H1 (cell line): ENCODE measurements around the gene KCNAB3.

Experiments
- CBX5 ChIP-seq: fragments of 300-800, 300-1000 bp; sonication (generic); IDR thresholded peaks from 2 replicates; pipeline ENCODE4 v1.7.1; 2016; ENCODE audit warnings: antibody characterized with exemption, low read length, low read depth
- E2F6 ChIP-seq: IDR thresholded peaks from 2 replicates; pipeline ENCODE4 v1.6.1; 2012; ENCODE audit warnings: inconsistent platforms
- EP300 ChIP-seq, 2 experiments: IDR thresholded peaks; 1 replicate in 1 of 2; 2 replicates in 1 of 2; pipeline ENCODE4 v1.6.1; 2011 to 2012; ENCODE audit warnings: low read depth in 2 of 2, low read length in 2 of 2, mild to moderate bottlenecking in 2 of 2, borderline replicate concordance in 1 of 2, inconsistent platforms in 1 of 2, moderate library complexity in 1 of 2
- FOSL1 ChIP-seq: IDR thresholded peaks from 2 replicates; pipeline ENCODE4 v1.6.1; 2011; ENCODE audit warnings: mild to moderate bottlenecking, low read depth, low read length, moderate library complexity; ENCODE audit not compliant: insufficient read depth
- GTF2F1 ChIP-seq: IDR thresholded peaks from 2 replicates; pipeline ENCODE4 v1.6.1; 2012; ENCODE audit warnings: low read depth, low read length, improper control_type of control experiment, borderline replicate concordance
- MAFK ChIP-seq: IDR thresholded peaks from 2 replicates; pipeline ENCODE4 v1.6.1; 2012; ENCODE audit warnings: low read depth, mild to moderate bottlenecking, improper control_type of control experiment, low read length
- NRF1 ChIP-seq: IDR thresholded peaks from 2 replicates; pipeline ENCODE4 v1.6.1; 2011; ENCODE audit warnings: mild to moderate bottlenecking, low read depth, low read length, improper control_type of control experiment
- RAD21 ChIP-seq, 2 experiments: IDR thresholded peaks in 1 of 2; conservative IDR thresholded peaks in 1 of 2; 2 replicates each; pipeline ENCODE4 v1.6.1; 2011; ENCODE audit warnings: low read depth in 2 of 2, low read length in 2 of 2, improper control_type of control experiment in 1 of 2, inconsistent platforms in 1 of 2, mild to moderate bottlenecking in 1 of 2, moderate library complexity in 1 of 2
- SIN3A ChIP-seq, 2 experiments: IDR thresholded peaks in 1 of 2; conservative IDR thresholded peaks in 1 of 2; 2 replicates each; pipeline ENCODE4 v1.6.1; 2011 to 2012; ENCODE audit warnings: low read length in 2 of 2, improper control_type of control experiment in 1 of 2, low read depth in 1 of 2, mild to moderate bottlenecking in 1 of 2
- SRF ChIP-seq: IDR thresholded peaks from 2 replicates; pipeline ENCODE4 v1.6.1; 2011; ENCODE audit warnings: mild to moderate bottlenecking, low read depth, low read length, moderate library complexity
- TF ChIP-seq, protein P1 (sequence below), 3 experiments: IDR thresholded peaks; 1 replicate in 2 of 3; 2 replicates in 1 of 3; pipeline versions ENCODE4 v1.5.1 to v1.6.1; 2011; ENCODE audit warnings: low read length in 3 of 3, mild to moderate bottlenecking in 3 of 3, inconsistent platforms in 2 of 3, low read depth in 1 of 3, moderate library complexity in 1 of 3; ENCODE audit not compliant: insufficient read depth in 1 of 3; ENCODE audit errors: control extremely low read depth in 1 of 3

GRCh38 chr17:7887482-7888183, 42.0 kb downstream of the KCNAB3 start:
- TF ChIP-seq, protein P1, sequence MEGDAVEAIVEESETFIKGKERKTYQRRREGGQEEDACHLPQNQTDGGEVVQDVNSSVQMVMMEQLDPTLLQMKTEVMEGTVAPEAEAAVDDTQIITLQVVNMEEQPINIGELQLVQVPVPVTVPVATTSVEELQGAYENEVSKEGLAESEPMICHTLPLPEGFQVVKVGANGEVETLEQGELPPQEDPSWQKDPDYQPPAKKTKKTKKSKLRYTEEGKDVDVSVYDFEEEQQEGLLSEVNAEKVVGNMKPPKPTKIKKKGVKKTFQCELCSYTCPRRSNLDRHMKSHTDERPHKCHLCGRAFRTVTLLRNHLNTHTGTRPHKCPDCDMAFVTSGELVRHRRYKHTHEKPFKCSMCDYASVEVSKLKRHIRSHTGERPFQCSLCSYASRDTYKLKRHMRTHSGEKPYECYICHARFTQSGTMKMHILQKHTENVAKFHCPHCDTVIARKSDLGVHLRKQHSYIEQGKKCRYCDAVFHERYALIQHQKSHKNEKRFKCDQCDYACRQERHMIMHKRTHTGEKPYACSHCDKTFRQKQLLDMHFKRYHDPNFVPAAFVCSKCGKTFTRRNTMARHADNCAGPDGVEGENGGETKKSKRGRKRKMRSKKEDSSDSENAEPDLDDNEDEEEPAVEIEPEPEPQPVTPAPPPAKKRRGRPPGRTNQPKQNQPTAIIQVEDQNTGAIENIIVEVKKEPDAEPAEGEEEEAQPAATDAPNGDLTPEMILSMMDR (IDR thresholded peaks at IDR 0.05; ENCODE audit: control extremely low read depth in 1 of 3, insufficient read depth in 1 of 3, low read depth in 1 of 3, low read length in 3 of 3) = no peak
- TF ChIP-seq EP300 (IDR thresholded peaks at IDR 0.05; ENCODE audit: borderline replicate concordance in 1 of 2, low read depth in 2 of 2, low read length in 2 of 2) (no peak), MAFK (no peak), SIN3A (conservative IDR thresholded peaks at IDR 0.05 in 1 of 2, IDR thresholded peaks at IDR 0.05 in 1 of 2; ENCODE audit: low read depth in 1 of 2, low read length in 2 of 2) (no peak), FOSL1 (no peak), SRF (no peak), RAD21 (IDR thresholded peaks at IDR 0.05 in 1 of 2, conservative IDR thresholded peaks at IDR 0.05 in 1 of 2; ENCODE audit: low read depth in 2 of 2, low read length in 2 of 2) (no peak), CBX5 (no peak), NRF1 (no peak), E2F6 (no peak), GTF2F1 (no peak)
